Measurements from ENCODE around the gene CDK5RAP1.

- no peak for TF ChIP-seq CTCF (IDR thresholded peaks at IDR 0.05)
- no peak for TF ChIP-seq EZH2 (IDR thresholded peaks at IDR 0.05)
Measured at GRCh38 chr20:33408313-33408712, 7.0 kb upstream of the CDK5RAP1 start.
